HG03159 (cell line): ENCODE data around the gene TBC1D16.

Experiments used
- ATAC-seq: cut with Tn5 transposase; IDR thresholded peaks from one replicate; pipeline ENCODE4 v1.9.1; 2021; ENCODE audit warnings: mild to moderate bottlenecking, moderate library complexity; ENCODE audit not compliant: unreplicated experiment

Gene TBC1D16

DNA sequence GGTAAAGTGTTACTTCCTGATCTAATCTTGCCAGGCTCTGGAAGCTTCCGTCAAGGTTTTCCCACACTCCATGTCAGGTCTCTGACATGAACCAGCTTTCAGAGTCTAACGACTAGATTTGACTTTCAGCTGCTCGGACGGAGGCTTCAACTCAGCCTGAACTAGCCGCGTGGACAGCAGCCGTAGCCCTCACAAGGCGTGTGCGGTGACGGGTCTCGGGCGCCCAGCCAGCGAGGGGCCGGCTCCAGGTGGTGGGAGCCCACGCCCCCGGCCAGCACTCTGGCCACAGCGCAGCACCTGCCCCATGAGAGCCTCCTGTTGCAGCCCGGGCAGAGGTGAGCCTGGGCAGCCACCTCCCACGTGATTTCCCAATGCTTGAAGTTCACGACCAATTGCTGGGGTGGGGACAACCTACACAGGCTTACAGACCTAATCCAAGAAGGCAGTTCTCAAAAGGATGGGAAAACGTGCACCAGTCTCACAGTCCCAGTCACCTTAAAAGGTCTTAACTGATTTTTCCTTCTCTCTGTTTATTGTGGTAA lies 45.5 kb downstream of the TBC1D16 start:
- no peak for ATAC-seq

DNA sequence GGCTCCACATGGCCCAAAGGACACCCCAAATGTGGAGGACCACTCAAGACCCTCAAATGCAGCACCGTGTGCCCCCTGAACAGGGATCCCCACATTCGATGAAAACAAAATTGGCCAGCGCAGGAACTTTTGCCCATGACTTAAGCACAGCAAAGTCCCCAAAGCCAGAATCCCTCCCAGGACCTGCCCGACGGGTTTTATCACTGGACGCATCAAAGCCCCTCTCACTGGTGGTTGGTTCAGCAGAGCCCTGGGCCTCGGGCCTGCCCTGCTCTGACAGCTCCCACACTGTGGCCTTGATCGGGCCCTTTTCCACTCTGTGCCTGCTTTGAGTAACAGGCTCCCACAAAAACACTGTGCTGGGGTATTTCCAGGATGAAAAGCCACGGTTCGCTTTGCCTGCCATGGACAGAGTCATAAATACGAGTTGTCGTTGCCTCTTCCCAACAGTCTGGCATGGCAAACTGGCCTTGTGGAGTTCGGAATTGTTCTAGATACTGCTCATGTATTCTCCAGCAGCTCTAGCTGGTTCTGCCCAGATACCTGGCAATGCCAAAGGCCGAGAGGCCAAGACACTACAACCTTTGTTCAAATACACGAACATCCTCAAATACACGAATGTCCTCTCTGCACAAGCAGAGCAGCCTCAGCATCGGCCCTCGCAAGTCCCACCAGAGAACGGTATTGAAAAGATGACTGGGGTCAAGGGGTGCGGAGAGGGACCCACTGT lies 46.4 kb downstream of the TBC1D16 start:
- no peak for ATAC-seq

DNA sequence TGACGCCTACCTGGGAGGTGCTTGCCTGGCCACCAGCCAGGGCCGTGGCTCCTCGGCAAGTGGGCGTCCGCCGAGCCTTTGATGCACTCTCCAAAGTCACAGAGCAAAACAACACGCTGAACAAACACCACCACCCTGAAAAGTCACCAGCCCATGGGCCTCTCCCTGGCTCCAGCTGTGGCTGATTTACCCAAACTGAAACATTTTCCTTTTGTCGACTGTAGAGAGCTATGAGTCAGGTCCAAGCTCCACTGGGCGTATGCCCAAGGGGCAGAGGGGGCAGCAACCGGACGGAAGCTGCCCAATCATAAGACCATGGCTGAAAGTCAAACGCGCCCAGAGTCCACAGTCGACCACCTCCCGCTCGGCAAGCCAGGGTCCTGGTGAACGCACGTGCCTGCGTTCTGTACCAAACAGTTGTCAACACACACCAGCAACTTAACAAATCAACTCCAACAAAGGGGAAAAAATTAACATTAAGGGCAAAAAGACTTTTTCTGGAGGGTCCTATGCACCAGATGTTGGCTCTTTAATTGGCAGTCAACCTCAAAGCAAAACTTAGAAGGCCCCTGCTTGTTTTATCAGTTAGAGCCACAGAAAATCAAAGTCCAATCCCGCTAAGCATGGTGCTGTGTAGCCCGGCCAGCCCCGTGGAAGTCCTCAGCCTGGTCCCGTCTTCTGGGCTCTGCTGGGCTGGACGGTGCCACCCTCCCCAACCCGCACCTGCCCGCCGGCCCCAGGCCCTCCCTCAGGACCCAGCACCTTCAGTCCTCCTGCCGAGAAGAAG lies 47.3 kb downstream of the TBC1D16 start:
- ATAC-seq, result no peak

DNA sequence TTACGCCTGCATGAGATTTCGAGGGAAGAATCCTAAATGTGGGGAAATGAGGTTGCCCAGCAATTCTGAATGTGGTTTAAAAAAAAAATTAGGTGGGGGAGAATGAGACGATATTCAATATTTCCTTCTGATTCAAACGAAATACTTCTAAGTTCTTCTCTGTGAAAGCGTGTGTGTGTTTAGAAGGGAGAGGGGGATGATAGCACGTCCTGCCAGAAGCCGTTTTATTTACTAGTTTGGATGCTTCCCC lies 47.8 kb downstream of the TBC1D16 start:
- no peak for ATAC-seq

DNA sequence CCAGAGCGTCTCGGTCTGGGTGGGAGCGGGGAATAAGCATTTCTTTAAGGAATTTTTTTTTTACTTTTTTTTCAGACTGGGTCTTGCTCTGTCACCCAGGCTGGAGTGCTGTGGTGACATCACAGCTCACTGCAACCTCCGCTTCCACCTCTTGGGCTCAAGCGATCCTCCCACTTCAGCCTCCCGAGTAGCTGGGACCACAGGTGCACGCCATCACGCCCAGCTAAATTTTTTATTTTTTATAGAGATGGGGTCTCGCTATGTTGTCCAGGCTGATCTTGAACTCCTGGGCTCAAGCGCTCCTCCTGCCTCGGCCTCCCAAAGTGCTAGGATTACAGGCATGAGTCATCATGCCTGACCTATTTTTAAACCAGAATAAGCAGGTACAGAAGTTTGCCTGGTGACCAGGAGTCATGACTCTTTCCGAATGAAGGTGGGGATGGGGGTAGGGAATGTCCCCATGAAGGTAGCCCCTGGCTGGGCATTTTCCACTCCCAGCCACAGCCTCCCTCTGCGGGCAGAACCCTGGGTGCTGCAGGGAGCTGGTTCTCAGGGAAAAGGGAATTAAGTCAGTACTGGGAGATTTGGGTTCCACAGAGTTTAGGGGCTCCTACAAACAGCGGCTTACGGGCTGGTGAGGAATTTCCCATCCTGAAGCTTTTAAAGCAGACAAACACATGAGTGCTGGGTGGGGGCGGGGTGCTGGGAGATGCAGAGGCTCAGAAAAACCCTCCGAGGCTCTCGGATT lies 48.3 kb downstream of the TBC1D16 start:
- ATAC-seq, result no peak

DNA sequence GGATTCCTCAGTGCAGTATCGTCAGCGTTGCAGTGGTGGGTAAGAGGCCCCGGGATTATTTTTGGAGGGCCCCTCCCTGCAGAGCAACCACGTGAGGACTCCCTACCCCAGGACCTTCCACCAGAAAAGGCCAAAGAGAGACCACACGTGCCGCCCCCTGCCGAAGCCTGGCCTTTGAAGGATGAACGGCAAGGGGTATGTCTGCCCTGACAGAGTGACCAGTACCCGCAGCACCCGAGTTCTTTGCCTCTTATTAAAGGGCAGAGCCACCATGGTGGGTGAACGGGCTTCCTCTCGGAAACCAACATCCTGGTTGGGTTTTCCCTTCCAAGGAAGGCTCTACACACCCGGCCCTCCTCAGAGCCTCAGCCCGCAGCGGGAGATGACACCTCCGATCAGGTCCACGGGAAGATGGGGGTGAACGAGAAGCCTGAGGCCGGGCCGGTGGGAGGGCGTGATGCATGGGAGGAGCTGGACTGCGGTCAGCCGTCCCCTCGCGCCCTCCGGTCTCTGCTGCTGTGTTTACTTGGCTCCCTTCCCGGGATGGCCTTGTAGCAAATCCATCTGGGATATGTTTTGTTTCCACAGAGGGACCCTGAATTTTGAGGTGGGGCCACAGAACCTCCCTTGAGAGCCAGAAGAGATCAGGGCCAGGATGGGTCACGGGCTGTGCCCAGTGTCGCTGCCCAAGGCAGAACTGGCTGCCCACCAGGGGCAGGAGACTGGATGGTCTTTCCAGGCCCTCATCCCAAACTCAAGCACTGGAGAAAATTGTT lies 49.1 kb downstream of the TBC1D16 start:
- no peak for ATAC-seq

DNA sequence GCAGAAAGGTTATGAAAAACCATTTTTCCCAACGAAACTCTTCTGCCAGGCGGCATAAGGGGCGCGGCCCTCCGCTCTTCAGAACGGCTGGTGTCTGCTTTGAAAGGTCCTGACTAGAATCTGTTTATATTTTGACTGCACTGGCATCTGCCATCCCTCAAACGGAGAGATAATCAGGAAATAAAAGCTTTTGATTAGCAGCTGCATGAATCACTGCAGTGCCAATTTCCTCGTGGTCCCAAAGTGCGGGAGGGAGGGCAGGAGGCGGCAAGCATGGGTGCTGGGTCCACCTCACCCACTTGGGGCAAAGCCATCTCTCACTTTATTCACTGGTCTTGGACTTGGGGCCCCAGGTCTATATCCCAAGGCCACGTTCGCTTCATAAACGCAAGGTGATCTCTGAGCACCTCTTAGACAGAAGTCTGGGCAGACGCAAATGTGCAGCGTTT lies 49.7 kb downstream of the TBC1D16 start:
- no peak for ATAC-seq

DNA sequence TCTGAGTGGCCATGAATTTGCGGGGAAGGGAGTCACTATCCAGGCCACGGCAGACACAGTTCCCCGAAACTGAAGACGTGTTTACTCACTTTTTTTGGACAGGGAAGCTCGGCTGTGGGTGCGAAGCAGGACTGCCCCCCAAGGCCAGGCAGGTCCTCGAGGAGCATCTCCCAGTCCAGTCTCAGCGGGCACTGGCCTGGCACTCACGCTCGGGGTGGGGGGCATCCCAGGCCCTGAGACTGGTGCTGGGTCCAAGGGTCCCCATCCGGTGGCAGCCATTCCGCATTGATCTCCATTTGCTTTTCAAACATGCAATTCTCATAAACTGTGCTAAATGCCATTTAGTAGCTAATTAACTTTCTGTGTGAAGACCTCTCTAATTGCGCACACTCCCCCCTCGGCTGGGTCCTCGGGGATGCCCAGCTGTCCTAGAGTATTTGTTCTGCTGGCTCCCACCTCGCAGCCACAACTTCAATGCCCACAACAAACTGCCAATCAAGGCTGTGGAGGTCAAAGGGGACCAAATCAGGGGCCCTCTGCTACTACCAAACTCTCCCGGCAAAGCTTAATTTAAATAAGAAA lies 50.2 kb downstream of the TBC1D16 start:
- no peak for ATAC-seq

DNA sequence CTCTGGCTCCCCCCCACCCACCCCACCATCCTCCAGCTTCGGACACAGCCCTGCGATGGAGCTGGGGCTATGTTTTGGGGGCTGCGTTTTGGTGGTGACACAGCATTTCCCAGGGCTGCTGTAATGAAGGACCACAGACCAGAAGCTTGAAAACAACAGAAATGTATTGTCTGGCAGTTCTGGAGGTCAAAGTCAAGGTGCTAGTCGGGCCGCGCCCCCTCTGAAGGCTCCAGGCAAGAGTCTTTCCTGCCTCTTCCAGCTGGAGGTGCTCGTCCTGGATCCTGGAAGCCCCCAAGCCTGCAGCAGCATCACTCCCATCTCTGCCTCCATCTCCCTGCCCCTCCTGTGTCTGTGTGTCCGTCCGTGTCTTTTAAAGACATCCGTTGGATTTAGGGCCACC lies 50.8 kb downstream of the TBC1D16 start:
- no peak for ATAC-seq

DNA sequence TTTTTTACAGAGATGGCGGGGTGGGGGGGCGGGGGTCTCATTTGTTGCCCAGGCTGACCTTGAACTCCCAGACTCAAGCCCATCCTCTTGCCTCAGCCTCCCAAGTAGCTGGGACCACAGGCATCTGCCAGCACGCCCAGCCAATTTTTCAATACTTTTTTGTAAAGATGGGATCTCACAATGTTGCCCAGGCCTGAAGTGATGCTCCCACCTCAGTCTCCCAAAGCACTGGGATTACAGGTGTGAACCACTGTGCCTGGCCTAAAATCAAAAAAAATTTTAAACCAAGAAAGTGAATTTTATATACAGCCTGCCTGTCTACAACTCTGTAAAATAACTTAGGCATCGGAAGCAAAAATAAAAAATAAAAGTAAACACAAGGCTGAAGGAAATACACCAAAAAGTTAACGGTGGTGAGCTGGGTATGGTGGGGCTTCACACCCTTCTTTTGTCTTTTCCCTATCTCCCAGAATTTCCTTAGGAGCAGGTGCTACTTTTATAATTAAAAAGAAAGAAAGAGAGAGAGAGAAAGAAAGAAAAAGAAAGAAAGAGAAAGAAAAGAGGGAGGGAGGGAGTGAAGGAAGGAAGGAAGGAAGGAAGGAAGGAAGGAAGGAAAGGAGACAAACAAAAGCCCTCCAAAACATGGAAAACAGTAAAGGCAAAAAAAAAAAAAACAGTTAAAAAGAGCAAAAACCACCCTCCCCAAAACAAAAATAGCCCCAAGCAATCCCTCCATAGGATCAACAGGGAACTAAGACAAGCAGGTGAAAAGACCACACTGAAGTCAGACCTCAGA lies 51.4 kb downstream of the TBC1D16 start:
- no peak for ATAC-seq

DNA sequence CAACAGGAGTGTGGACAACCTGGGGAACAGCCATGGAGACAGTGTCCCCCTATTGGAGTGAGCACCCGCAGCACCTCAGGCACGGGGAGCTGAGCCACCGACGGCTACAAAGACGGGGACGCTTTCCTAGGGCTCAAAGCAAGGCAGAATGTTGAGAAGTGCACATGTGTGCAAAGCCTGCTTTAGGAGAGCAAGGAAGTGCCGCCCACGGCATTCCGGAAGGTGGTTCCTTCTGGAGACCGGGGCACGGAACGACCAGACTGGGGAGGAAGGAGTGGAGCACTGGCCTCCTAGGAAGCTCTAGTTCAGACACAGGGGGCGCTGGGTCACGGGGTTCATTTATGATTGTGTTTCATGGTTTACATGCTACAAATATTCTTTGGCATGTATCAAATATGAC lies 52.2 kb downstream of the TBC1D16 start:
- ATAC-seq, result no peak

DNA sequence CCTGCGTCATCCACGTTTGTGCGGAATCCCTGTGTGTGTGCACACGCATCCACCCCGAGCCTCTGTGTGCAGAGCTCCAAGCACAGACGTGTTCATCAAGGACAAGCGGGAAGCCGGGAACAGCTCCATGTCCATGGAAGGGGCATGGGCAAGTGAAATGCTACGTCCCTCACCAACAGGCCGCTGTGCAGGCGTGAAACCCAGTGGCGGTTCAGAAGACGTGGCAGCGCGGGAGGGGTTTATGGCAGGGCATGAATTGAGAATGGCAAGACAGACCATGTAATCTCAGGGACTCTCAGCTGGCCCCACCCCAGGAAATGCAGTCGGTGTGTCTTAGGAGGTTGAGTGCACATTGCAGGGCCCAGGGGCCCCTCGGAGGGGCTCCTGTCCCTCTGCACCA lies 52.7 kb downstream of the TBC1D16 start:
- no peak for ATAC-seq

DNA sequence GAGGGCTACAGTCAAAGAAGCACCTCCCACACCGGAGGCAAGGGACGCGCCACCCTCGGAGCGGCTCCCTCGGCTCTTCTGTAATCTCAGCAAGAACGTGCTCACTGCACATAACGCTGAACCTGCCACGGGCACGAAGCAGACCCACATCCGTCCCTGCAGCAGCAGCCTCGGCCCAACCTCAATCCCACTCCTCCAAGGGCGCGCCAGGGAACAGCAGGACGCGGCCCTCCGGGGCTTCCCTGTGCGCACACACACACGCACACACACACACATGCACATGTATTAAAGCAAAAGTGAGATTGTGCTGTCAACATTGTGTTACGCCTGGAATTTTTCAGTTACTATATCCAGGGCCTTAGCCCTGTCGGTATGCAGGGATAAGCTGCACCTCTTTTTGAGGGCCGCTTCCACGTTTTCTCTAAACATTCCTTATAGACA lies 54.0 kb downstream of the TBC1D16 start:
- ATAC-seq, result no peak

DNA sequence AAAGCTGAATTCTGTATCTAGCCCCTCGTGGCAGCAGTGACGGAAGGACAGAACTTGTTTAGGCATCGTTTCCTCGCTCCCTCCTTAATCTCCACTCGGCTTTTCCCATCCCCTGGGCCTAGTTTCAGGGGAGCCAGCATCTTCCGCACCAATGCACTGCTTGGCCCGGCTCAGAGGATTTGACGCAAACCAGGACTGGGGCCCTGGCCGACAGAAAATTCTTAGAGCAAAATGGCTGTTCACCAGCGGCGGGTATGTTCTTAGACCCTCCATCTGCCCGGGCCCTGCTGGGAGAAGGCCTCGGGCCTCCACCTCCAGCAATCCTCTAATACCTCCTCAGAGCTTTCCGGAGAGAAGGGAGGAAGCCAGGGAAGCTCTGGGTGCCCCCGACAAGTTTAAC lies 54.6 kb downstream of the TBC1D16 start:
- no peak for ATAC-seq

DNA sequence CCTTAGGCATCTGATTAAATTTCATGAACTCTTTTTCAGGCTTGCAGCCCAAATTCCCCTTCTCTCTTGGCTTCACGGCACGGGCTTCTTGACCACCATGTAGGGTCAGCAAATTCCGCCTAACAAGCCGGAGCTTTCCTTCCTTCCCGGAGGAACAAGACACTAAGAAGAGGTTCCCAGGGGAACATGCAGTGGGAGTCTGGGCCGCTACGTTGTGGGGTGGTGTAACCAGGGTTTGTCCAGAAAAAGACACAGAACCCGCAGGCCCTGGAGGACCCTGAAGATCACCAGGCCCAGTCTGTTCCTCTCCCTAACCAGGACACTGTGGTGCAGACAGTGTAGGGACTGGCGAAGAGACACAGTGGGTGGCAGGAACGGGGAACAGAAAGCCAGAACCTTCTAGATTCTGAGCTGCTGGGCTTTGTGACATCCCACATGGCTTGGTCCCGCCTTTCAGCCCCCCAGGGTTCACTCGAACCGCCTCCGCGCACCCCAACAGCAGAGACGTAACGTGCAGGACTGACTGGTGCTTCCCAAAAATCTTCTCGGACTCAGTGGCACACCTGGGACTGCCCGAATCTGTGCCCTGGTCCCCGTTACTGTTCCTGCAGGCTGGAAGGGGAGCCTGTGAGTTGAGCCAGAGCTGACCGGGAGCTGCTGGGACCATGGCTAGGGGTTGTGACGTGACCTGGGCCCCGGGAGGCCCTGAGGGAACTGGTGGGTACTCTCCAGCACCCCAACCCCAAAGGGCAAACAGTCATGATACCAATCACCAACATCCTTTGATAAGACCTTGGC lies 55.2 kb downstream of the TBC1D16 start:
- no peak for ATAC-seq

DNA sequence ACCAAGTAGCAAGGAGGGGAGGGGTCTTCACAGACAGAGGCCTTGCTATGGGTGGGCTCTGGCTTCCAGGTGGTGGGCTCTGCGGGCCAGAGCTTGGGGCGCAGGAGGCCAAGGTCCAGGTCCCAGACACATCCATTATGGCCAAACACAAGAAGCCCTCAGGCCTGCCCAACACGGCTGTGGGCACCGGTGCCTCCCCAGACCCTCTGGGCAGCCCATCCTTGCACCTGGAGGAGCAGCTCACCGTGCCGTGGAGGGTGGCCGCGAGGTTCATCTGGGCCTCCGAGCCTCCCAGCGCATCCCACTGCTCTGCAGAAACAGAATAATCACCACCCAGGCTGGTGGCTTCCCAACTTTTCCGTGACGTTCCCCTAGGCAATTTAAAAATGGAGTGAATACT lies 55.9 kb downstream of the TBC1D16 start:
- ATAC-seq, result no peak

DNA sequence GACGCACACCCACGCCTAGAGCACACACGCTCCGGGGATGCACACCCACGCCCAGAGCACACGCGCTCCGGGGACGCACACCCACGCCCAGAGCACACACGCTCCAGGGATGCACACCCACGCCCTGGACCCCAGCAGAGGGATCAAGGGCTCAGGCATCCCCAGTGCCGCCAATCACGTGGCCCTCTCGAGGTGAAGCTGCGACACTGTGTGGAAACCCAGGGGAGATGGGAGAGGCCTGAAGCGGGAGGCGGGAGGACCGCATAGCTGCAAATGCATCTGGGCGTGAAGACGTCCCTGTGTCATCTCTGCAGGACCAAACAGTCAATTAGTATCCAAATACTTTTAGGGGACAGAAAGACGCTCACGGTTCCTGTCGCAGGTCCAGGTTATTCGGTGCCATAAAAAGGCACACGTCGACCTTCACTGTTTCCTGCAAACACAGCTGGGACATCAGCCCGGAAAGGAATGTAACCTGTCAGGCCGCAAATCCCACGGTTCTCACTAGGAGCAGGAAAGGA lies 56.4 kb downstream of the TBC1D16 start:
- no peak for ATAC-seq

DNA sequence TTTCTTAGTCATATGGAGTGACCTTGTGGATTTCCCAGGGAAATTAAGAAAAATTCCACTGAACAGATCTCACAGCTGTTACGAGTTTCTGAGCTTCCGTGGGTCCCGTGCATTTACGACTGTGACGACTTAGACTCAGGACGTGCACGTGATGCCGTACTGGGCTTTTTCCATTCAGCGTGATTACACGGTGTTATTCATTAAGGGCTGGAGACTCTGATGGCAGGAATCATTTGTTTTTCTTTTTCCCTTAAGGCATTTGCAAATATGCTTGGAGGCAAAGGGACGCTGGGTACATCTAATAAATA lies 57.2 kb downstream of the TBC1D16 start:
- no peak for ATAC-seq
